H1 (cell line): ENCODE data around the gene GPS2. TPM values are rescaled to one million over a fixed set of nuclear protein-coding genes. Genes with fewer than 3 reads are reported as not detected.
A peak's percentile ranks its signal among the peaks of the same experiment; 100 is the strongest.

Source experiments
- CHD7 ChIP-seq: fragments of 300-600 bp; sonication (generic); IDR thresholded peaks from 2 replicates; pipeline ENCODE4 v1.7.1; 2012; ENCODE audit warnings: low read length, moderate library complexity, mild to moderate bottlenecking, inconsistent platforms; ENCODE audit not compliant: insufficient replicate concordance
- RBBP5 ChIP-seq: IDR thresholded peaks from 2 replicates; pipeline ENCODE4 v1.7.1; 2012; ENCODE audit warnings: low read depth, mild to moderate bottlenecking, inconsistent platforms, low read length, moderate library complexity, borderline replicate concordance
- polyA plus RNA-seq, 7 experiments: library from polyadenylated mRNA; depleted of rRNA in 3 of 7; stranded (reverse) in 5 of 7; unstranded in 2 of 7; fragments of >200 nt in 5 of 7; fragments of 200-250 nt in 2 of 7; gene quantifications; 1 replicate in 5 of 7; 2 replicates in 1 of 7; 4 replicates in 1 of 7; pipeline versions ENCODE4 v1.2.1 to v1.2.3, GENCODE V29; 2011 to 2013; ENCODE audit warnings: missing spikeins in 2 of 7, mixed read lengths in 2 of 7
- total RNA-seq: library from RNA; stranded (reverse); fragmentation: NEBNext Ultra II Directional; extraction: Animal tissue kit (Norgen Biotek cat#: 25700); gene quantifications from 2 replicates; pipeline ENCODE4 v1.2.1, GENCODE V29; 2021

GPS2 gene
- total and polyA plus RNA-seq, 2 of the 8 experiments (the other 6 are each of a cell fraction or from before 2014, with no cell fraction given) = 67.0 to 152 TPM

GRCh38 chr17:7281953-7282751 is 33.0 kb downstream of the GPS2 start (continued):
- TF ChIP-seq RBBP5 (0 out of 2 replicates have a peak, but pooled peaks have one; percentile 37), CHD7 (no peak)
- TF ChIP-seq, all 59 proteins: peak for 4
